Measurements from ENCODE around the gene HYI.

DNA sequence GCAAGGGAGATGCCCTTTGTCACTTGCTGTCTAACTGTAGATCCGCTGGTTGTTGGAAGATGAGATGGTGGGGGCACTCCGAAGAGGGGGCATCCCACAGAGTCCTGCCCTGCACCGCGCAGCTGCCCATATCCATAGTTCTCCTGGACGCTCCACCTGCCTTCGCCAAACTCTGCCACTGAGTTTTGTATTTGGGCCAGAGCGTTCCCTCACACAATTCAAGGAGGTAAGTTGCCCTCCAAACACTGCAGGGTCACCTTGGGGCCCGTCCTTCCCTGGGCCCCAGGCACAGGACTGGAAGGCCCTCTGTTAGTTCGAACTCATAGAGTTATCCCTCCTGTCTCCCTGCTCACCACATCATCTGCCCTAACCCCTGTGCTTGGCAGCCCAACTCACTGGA is 22.1 kb downstream of the HYI start:
- TF ChIP-seq POLR2A (IDR thresholded peaks at IDR 0.05; ENCODE audit: low read length) (no peak), GATA1 (IDR thresholded peaks at IDR 0.05; ENCODE audit: low read depth, low read length) (no peak)
